T-helper 2 cell (primary cell): ENCODE measurements around the gene OSBPL10.

ENCODE experiments used
- DNase-seq, 5 experiments: peaks; one replicate each; pipeline versions ENCODE4 v3.0.0 to v3.0.0-alpha.2; 2012 to 2022

Gene OSBPL10

GRCh38 chr3:31732548-31732947 is 248.5 kb downstream of the OSBPL10 start:
- no peak for DNase-seq

- no peak for DNase-seq
Measured at GRCh38 chr3:31729573-31729972, 251.5 kb downstream of the OSBPL10 start.

GRCh38 chr3:31729082-31729481 is 252.0 kb downstream of the OSBPL10 start:
- DNase-seq, result no peak

- DNase-seq, result no peak
Measured at GRCh38 chr3:31728403-31728802, 252.7 kb downstream of the OSBPL10 start.

- no peak for DNase-seq
Measured at GRCh38 chr3:31725976-31726375, 255.1 kb downstream of the OSBPL10 start.

GRCh38 chr3:31725568-31725967 is 255.5 kb downstream of the OSBPL10 start:
- DNase-seq, result no peak

- DNase-seq, result peak in 1 of 5 experiments; percentile 63
Measured at GRCh38 chr3:31724651-31725050, 256.4 kb downstream of the OSBPL10 start.

- DNase-seq, result no peak
Measured at GRCh38 chr3:31724116-31724515, 256.9 kb downstream of the OSBPL10 start.

- DNase-seq, result no peak
Measured at GRCh38 chr3:31723701-31724100, 257.4 kb downstream of the OSBPL10 start.

GRCh38 chr3:31721676-31722075 is 259.4 kb downstream of the OSBPL10 start:
- DNase-seq, result no peak

- no peak for DNase-seq
Measured at GRCh38 chr3:31714495-31715280, 266.4 kb downstream of the OSBPL10 start.

- no peak for DNase-seq
Measured at GRCh38 chr3:31713816-31714215, 267.2 kb downstream of the OSBPL10 start.

- peak in 1 of 5 experiments; percentile 29 for DNase-seq
Measured at GRCh38 chr3:31710123-31710803, 270.8 kb downstream of the OSBPL10 start.

GRCh38 chr3:31709526-31709925 is 271.5 kb downstream of the OSBPL10 start:
- DNase-seq, result no peak

- DNase-seq, result no peak
Measured at GRCh38 chr3:31709005-31709404, 272.1 kb downstream of the OSBPL10 start.

GRCh38 chr3:31707286-31707685 is 273.8 kb downstream of the OSBPL10 start:
- no peak for DNase-seq

- DNase-seq, result no peak
Measured at GRCh38 chr3:31705736-31706135, 275.3 kb downstream of the OSBPL10 start.

GRCh38 chr3:31704591-31705179 is 276.4 kb downstream of the OSBPL10 start:
- DNase-seq, result peak in 1 of 5 experiments; percentile 19

- DNase-seq, result no peak
Measured at GRCh38 chr3:31704156-31704555, 276.9 kb downstream of the OSBPL10 start.

- DNase-seq, result no peak
Measured at GRCh38 chr3:31701286-31701685, 279.8 kb downstream of the OSBPL10 start.

- no peak for DNase-seq
Measured at GRCh38 chr3:31699309-31699953, 281.6 kb downstream of the OSBPL10 start.

GRCh38 chr3:31696815-31697548 is 284.1 kb downstream of the OSBPL10 start:
- no peak for DNase-seq

GRCh38 chr3:31696009-31696297 is 285.1 kb downstream of the OSBPL10 start:
- no peak for DNase-seq
